AG09309 (cell line): ENCODE data around the gene CEACAM18.
A peak's percentile ranks its signal among the peaks of the same experiment; 100 is the strongest.

ENCODE experiments used
- DNase-seq: peaks from one replicate; pipeline ENCODE4 v3.0.0-alpha.2; 2010; ENCODE audit warnings: low read depth
- H3K4me3 ChIP-seq: 2 replicates; pipeline ENCODE4 v1.5.1; 2011; ENCODE audit warnings: mild to moderate bottlenecking, low read depth, low read length, moderate library complexity; ENCODE audit not compliant: control insufficient read depth
- CTCF ChIP-seq: IDR thresholded peaks from 2 replicates; pipeline ENCODE4 v1.5.1; 2011; ENCODE audit warnings: mild to moderate bottlenecking, low read depth, low read length, inconsistent platforms; ENCODE audit not compliant: insufficient read depth, control insufficient read depth; ENCODE audit errors: missing control alignments

CEACAM18 gene

DNA sequence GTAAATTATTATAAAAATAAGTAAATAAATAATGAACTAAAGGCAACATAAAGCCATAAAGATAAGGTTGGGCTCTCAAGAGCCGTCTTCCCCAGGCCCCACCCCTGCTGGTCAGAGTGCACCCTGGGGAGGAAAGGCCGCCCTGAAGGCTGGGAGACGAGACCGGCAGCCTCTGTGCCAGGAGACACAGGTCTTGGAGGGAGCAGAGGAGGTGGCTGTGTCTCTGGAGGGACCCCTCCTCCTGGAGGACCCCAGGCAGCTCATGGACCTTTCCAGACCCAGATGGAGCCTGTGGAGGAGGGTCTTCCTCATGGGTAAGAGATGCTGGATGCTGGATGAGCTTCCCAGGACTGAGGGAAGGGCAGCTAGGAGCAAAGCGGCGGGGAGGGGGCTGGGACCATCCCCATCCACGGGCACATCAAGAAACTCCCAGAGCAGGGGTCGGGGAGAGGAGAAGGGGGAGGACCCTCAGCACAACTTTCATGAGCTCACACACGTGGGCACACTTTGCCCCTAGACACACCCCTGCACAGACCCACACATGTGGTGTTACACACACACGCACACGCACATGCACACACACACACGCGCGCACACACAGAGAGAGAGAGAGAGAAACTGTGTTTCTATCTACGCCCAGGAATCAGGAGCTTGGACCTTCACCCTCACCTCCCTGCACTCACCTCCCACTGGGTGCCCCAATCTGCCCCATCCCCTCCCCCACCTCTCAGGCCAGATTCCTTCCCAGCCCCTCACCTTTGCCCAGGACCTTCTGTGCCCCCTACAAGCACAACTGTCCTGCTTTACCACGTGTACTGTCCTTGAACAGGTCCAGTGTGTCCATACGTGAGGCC is at the start of gene CEACAM18:
Gene CEACAM18, plus strand, starts transcription at position 159 of the 854 bp plus-strand sequence.
- no peak for TF ChIP-seq CTCF
- H3K4me3 ChIP-seq, result no peak within 1 kb of the TSS
- DNase-seq, result no peak

GRCh38 chr19:51430221-51430620 is 48.1 kb upstream of the CEACAM18 start:
- no peak for TF ChIP-seq CTCF
- DNase-seq, result no peak
- no peak overlapping the region for H3K4me3 ChIP-seq

- H3K4me3 ChIP-seq, result no peak overlapping the region
- TF ChIP-seq CTCF, result no peak
- no peak for DNase-seq
Observed at GRCh38 chr19:51431124-51431523, 47.2 kb upstream of the CEACAM18 start.

DNA sequence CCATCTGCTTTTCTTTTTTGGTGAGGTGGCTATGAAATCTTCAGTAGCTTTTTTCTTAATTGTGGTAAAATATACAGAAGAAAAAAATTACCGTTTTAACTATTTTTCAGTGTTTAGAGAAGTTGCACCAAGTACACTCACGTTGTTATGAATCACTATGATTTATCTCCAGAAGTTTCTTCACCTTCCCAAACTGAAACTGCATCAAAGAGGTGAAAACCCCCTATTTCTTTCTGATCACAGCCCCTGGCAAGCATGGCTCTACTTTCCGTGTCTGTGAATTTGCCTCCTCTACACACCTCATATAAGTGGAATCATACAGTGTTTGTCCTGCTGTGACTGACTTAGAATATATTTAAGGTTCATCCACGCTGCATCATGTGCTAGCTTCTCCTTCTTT is 45.3 kb upstream of the CEACAM18 start:
- no peak for TF ChIP-seq CTCF
- DNase-seq, result no peak
- no peak overlapping the region for H3K4me3 ChIP-seq

- no peak for DNase-seq
- no peak for TF ChIP-seq CTCF
- no peak overlapping the region for H3K4me3 ChIP-seq
Observed at GRCh38 chr19:51434456-51434855, 43.9 kb upstream of the CEACAM18 start.

DNA sequence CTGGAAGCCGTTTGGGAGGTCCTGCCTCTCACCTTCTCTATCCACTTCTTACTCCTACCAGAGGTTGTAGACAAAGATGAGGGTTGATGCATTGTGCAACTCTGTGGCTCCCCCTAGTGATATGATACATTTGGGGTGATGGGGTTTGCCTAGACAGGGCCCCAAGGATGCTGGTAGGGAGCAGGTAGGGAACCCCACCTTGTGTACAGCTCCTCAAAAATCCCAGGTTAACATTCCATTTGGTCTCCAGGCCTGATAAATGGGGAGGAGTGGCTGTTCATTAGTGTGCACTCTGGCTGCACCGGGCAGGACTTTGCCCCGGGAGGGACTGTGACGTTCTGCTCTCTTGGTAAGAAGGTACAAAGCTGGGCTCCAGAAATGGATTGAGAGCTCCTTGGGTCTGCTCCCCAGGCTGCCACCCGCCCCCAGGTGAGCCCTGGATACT is 39.3 kb upstream of the CEACAM18 start:
- peak; percentile 50 for TF ChIP-seq CTCF
- H3K4me3 ChIP-seq, result no peak overlapping the region
- no peak for DNase-seq
